NCI-H2196 (cell line): Measurements from ENCODE around the gene RACGAP1.

Experiments used
- DNase-seq: peaks from one replicate; lab custom pipeline; 2025; ENCODE audit not compliant: unreplicated experiment; lab: John Stamatoyannopoulos, UW

The RACGAP1 gene

DNA sequence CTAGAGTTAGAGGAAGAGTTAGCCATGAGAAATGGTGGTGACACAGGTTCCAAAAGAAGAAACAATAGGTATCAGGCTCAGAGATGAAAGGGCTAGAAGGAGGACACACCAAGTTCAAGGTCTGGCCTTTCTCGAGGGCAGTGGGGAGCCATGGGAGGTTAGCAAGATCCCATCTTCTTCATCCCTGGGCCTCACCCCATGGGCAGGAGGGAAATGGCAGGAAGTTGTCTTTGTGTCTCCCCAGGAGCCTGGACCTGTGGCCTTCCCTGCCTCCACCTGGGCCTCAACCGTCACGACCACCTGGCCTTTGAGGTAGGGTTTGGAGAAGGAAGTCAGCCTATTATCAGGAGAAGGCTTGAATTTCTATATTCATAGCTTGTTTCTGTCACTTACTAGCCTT is 80.6 kb downstream of the RACGAP1 start:
- DNase-seq, result no peak

DNA sequence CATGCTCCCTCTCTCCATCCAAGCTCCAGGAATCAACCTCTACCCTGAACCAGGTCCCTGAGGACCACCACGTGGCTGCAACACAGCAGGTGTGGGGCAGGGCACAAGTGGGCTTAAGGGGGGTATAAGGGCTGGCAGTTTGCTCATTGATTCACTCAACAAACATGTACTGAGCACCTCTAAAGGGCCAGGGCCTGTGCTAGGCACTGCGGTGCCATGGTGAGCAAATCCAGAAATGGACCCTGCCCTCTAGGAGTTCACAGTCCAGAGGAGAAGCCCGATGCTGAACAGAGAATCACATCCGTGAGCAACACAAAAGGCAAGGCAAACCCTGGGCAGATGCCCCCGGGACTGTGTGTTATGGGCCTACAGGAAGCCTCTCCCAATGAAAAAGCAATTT is 81.2 kb downstream of the RACGAP1 start:
- DNase-seq, result no peak

DNA sequence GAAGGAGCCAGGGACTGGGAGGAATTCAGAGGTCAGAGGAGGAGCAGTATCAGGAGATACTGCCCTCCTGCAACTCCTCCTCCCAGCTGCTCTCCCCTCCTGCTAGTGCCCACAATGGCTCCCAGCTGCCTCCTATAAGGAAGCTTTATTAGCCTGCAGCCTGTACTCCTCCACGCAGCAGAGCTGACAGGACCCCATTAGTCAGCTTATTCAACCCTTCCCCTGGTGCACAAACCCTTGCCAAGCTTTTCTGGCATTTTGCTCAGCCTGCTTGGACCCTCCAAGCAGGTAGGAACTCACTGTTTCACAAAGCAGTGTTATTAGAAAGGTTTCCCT is 81.7 kb downstream of the RACGAP1 start:
- DNase-seq, result no peak

DNA sequence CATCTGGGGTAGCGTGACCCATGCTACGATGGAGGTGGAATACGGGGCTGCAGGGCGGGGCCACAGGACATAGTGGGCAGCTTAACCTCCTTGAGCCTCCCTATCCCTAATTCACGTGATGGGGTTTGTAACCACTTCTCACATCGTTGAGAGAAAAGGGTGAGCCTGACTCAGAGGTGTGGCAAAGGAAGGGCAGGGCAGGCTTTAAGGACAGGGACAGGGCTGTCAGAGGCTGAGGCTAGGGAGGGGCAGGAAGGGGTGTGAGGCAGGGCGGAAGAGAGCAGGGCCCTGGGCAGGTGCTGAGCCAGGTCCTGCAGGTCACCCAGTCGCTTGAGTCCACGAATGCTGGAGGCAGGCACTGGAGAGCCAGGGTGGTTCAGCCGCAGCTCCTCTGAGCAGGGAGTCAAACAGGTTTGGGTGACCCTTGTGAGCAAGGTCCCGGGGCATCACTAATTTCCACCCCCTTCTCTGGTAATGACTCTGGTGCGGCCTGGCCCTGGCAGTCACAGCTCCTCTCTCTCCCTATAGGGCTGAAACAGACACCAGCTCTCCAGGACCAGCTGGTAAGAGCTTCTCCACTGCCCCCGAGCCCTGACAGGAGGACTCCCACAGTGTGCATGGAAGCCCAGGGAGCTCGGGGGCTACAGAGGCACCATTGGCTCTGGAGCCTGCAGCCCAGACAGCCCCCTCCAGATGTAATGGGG is 82.2 kb downstream of the RACGAP1 start:
- no peak for DNase-seq

DNA sequence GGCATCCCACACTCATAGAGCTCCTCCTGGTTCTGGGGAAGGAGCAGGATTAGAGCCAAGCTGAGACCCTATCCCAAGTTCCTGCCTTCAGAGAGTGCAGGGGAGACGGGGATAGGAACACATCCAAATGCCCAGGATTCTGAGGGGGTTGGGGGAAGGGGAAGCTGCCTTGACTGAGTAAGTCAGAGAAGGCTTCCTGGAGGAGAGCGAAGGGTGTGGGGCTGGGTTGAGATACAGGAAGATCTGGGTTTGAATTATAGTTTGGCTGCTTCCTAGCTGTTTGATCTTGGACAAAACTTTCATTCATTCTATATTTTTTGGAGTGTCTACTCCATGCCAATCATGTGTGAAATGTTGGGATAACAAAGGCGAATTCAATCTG is 82.8 kb downstream of the RACGAP1 start:
- DNase-seq, result no peak

DNA sequence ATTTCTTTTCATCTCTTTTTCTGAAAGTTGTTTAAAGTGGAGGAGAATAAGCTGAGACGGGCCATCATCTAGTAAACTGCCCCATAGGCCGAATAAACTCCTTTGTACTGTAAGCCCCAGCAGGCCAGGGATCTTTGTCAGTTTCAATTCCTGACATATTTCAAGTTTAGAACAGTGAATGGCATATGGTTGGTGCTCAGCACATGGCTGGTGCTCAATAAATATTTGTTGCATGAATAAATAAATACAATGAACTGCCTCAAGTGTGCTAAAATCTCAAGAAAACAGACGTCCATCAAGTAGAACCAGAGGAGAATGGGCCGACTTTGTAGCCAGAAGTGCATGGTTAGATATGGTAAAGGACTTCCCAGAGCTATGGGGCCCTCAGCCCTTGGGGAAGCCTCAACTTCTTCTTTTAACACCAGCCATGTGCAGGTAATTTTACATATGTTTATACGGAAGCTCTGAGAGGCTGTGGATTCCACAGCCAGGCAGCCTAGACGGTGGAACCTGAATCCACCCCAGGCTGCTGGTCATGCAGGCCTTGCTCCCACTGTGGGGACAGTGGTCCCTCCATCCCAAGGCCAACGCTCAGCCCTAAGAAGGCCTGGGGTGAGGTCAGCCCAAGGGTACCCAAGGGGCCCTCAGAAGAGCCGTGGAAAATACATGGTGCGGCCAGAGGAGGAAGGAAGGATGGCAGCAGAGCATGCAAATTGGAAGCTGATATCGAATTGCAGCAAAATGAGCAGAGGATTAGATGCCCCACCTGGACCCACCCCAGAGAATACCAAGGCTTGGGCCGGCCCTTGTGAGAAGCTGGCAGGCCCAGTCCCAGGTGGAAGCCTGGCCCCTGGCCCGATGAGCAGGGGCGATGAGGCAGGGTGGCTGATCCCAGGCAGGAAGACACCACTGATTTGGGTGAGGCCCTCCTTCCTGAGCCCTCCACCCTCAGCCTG is 83.5 kb downstream of the RACGAP1 start:
- no peak for DNase-seq

DNA sequence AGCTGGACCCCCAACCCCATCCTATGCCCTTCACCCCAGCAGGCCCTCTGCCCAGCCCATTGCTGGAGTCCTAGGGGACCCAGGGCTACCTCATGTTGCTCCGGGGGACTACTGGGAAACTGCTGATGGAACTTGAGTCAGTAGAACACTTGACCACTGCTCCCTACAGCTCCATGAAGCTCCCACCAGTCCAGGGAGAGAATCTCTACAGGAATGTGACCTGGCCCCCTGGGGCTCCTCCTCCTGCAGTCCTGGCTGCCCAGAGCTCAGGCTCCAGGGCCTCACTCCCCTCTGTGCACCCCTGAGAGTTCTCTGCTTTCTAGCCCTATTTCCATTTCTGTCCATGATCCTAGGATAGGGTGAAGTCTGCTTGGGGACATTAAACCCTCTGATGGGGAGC is 85.6 kb downstream of the RACGAP1 start:
- no peak for DNase-seq

DNA sequence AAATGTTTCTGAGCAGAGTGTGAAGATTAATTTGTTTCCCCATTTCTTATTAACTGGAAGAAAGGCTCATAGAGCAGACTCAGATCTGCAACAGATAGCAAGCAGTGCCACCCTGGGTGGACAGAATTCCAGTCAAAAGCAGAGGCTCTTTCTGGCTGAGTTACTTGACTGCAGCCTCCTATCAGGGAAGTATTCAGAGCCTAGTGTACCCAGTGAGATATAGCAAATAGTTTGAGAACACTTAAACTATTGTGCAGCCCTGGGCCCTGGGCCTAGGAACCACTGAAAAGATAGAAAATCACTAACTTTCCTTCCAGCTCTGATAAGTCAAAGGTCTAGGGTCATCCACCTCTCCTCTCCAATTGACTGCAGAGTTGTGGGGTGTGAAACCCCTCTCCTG is 86.0 kb downstream of the RACGAP1 start:
- DNase-seq, result no peak
